Islet of Langerhans (tissue), 1 donor: ENCODE measurements around the gene NUDT8.
"Not testable (repeated sequence)": the region's sequence is repeated elsewhere in the genome, so short reads cannot be mapped to it uniquely, and the experiment has no call there.

ENCODE experiments used
- FAIRE-seq: peaks from one replicate; lab custom pipeline; 2011; peaks lifted over from hg19 to GRCh38; lab: Jason Lieb, UNC

NUDT8 gene

GRCh38 chr11:67611704-67612587 lies 17.8 kb downstream of the NUDT8 start:
- FAIRE-seq, result no peak

- FAIRE-seq, result no peak
These were observed 18.6 kb downstream of the NUDT8 start for GRCh38 chr11:67611165-67611564.

GRCh38 chr11:67610302-67610868 lies 19.4 kb downstream of the NUDT8 start:
- no peak for FAIRE-seq

- no peak for FAIRE-seq
These were observed 20.4 kb downstream of the NUDT8 start for GRCh38 chr11:67609316-67609715.

GRCh38 chr11:67608486-67608885 lies 21.3 kb downstream of the NUDT8 start:
- FAIRE-seq, result no peak

- no peak for FAIRE-seq
These were observed 22.2 kb downstream of the NUDT8 start for GRCh38 chr11:67607507-67607906.

GRCh38 chr11:67606492-67607295 lies 23.0 kb downstream of the NUDT8 start, which contains the start of gene NDUFV1:
Gene NDUFV1, plus strand, starts transcription at chr11:67606936. Its CDS starts 69 bp downstream, at chr11:67607005.
- no peak for FAIRE-seq

GRCh38 chr11:67606093-67606491 lies 23.6 kb downstream of the NUDT8 start:
- no peak for FAIRE-seq

- FAIRE-seq, result no peak
These were observed 24.3 kb downstream of the NUDT8 start for GRCh38 chr11:67605231-67606011.

- no peak for FAIRE-seq
These were observed 24.9 kb downstream of the NUDT8 start for GRCh38 chr11:67604815-67605214.

GRCh38 chr11:67604119-67604518 lies 25.6 kb downstream of the NUDT8 start:
- not testable (repeated sequence) for FAIRE-seq

GRCh38 chr11:67601098-67601497 lies 28.6 kb downstream of the NUDT8 start:
- no peak for FAIRE-seq

- no peak for FAIRE-seq
These were observed 29.3 kb downstream of the NUDT8 start for GRCh38 chr11:67600324-67601029.

- no peak for FAIRE-seq
These were observed 30.6 kb downstream of the NUDT8 start for GRCh38 chr11:67599149-67599548.

GRCh38 chr11:67597963-67598362 lies 31.8 kb downstream of the NUDT8 start:
- not testable (repeated sequence) for FAIRE-seq

GRCh38 chr11:67597458-67597857 lies 32.3 kb downstream of the NUDT8 start:
- FAIRE-seq, result not testable (repeated sequence)

- no peak for FAIRE-seq
These were observed 32.9 kb downstream of the NUDT8 start for GRCh38 chr11:67596753-67597300.

GRCh38 chr11:67594480-67594879 lies 35.3 kb downstream of the NUDT8 start:
- FAIRE-seq, result no peak

- FAIRE-seq, result no peak
These were observed 36.2 kb downstream of the NUDT8 start for GRCh38 chr11:67593565-67593905.

GRCh38 chr11:67592880-67593564 lies 36.7 kb downstream of the NUDT8 start:
- no peak for FAIRE-seq
